Liver (tissue), 2 donors: Measurements from ENCODE around the gene GLI3.

Experiments used
- TF ChIP-seq, protein P1 (sequence below): fragments of 150-350 bp; IDR thresholded peaks from 2 replicates; pipeline ENCODE4 v1.5.1; 2017; ENCODE audit warnings: improper control_type of control experiment, low read depth, low read length; ENCODE audit not compliant: missing input control
- TF ChIP-seq, protein P2 (sequence below): IDR thresholded peaks from 2 replicates; pipeline ENCODE4 v1.6.1; 2016; ENCODE audit warnings: antibody characterized with exemption, mild to moderate bottlenecking
- TF ChIP-seq, protein P3 (sequence below): IDR thresholded peaks from 2 replicates; pipeline ENCODE4 v1.6.1; 2016; ENCODE audit warnings: antibody characterized with exemption
- donor health status: healthy.

DNA sequence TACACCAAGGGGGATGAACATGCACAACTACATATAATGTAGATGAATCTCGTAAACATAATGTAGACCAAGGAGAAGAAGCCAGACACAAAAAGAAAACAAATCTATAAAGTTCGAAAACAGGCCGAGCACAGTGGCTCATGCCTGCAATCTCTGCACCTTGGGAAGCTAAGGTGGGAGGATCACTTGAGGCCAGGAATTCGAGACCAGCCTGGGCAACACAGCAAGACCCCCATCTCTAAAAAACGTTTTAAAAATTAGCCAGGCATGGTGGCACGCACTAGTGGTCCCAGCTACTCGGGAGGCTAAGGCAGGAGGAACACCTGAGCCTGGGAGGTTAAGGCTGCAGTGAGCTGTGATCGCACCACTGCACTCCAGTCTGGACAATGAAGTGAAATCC lies 68.5 kb downstream of the GLI3 start:
- TF ChIP-seq, protein P1, sequence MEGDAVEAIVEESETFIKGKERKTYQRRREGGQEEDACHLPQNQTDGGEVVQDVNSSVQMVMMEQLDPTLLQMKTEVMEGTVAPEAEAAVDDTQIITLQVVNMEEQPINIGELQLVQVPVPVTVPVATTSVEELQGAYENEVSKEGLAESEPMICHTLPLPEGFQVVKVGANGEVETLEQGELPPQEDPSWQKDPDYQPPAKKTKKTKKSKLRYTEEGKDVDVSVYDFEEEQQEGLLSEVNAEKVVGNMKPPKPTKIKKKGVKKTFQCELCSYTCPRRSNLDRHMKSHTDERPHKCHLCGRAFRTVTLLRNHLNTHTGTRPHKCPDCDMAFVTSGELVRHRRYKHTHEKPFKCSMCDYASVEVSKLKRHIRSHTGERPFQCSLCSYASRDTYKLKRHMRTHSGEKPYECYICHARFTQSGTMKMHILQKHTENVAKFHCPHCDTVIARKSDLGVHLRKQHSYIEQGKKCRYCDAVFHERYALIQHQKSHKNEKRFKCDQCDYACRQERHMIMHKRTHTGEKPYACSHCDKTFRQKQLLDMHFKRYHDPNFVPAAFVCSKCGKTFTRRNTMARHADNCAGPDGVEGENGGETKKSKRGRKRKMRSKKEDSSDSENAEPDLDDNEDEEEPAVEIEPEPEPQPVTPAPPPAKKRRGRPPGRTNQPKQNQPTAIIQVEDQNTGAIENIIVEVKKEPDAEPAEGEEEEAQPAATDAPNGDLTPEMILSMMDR = no peak
- TF ChIP-seq, protein P2, sequence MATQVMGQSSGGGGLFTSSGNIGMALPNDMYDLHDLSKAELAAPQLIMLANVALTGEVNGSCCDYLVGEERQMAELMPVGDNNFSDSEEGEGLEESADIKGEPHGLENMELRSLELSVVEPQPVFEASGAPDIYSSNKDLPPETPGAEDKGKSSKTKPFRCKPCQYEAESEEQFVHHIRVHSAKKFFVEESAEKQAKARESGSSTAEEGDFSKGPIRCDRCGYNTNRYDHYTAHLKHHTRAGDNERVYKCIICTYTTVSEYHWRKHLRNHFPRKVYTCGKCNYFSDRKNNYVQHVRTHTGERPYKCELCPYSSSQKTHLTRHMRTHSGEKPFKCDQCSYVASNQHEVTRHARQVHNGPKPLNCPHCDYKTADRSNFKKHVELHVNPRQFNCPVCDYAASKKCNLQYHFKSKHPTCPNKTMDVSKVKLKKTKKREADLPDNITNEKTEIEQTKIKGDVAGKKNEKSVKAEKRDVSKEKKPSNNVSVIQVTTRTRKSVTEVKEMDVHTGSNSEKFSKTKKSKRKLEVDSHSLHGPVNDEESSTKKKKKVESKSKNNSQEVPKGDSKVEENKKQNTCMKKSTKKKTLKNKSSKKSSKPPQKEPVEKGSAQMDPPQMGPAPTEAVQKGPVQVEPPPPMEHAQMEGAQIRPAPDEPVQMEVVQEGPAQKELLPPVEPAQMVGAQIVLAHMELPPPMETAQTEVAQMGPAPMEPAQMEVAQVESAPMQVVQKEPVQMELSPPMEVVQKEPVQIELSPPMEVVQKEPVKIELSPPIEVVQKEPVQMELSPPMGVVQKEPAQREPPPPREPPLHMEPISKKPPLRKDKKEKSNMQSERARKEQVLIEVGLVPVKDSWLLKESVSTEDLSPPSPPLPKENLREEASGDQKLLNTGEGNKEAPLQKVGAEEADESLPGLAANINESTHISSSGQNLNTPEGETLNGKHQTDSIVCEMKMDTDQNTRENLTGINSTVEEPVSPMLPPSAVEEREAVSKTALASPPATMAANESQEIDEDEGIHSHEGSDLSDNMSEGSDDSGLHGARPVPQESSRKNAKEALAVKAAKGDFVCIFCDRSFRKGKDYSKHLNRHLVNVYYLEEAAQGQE = no peak
- TF ChIP-seq, protein P3, sequence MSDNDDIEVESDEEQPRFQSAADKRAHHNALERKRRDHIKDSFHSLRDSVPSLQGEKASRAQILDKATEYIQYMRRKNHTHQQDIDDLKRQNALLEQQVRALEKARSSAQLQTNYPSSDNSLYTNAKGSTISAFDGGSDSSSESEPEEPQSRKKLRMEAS = no peak
